LNCAP (cell line): Measurements from ENCODE around the gene APBB2.

Experiments
- TF ChIP-seq, protein P1 (sequence below): fragments of 450-650 bp; IDR thresholded peaks from 2 replicates; pipeline ENCODE4 v1.5.1; 2017; ENCODE audit warnings: mild to moderate bottlenecking

APBB2 gene

DNA sequence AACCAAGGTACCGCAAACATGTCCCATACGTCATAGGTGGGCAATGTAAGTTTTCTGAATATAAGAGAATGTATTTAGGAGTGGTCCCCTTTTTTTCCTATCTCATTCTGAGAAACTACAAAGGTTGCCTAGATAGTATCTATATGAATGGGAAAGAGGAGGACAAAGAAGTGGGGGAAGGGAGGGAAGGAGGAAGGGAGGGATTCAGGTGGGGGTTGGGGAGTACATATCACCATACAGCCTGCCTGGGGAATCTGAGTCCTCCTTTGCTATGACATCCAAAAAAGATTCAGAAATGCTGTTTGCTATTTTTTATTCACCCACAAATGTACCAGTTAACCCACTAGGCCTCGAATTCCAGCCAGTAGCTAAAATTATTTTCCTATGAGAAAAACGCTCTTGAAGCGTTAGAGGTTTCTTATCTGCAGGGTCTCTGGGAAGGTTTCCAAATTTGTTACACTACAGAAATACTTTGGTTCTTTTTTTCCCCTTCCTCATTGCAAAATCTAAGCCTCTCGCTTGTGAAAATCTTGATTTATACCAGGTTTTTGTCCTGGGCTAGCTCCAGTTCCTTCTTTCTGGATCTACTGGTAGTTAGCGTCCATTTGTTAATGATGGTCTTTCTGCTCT is 251.7 kb downstream of the APBB2 start:
- TF ChIP-seq, protein P1, sequence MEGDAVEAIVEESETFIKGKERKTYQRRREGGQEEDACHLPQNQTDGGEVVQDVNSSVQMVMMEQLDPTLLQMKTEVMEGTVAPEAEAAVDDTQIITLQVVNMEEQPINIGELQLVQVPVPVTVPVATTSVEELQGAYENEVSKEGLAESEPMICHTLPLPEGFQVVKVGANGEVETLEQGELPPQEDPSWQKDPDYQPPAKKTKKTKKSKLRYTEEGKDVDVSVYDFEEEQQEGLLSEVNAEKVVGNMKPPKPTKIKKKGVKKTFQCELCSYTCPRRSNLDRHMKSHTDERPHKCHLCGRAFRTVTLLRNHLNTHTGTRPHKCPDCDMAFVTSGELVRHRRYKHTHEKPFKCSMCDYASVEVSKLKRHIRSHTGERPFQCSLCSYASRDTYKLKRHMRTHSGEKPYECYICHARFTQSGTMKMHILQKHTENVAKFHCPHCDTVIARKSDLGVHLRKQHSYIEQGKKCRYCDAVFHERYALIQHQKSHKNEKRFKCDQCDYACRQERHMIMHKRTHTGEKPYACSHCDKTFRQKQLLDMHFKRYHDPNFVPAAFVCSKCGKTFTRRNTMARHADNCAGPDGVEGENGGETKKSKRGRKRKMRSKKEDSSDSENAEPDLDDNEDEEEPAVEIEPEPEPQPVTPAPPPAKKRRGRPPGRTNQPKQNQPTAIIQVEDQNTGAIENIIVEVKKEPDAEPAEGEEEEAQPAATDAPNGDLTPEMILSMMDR = no peak

DNA sequence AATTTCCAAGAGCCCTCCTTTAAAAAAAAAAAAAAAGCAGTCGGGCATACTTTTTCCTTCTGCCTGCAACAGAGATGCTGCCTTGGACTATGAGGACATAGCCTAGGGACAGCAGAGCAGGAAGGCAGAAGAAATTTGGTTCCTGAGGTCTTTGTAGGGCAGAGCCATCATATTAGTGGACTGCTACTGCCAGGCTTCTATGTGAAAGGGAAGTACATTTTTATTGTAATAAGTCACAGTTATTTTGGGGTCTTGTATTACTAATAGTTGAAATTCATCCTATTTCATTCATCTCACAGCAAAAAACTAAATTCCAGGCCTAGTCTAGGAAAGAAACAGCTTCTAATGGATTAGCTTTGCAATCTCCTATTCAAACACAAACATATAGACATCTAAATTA is 253.4 kb downstream of the APBB2 start:
- TF ChIP-seq, protein P1 = no peak

DNA sequence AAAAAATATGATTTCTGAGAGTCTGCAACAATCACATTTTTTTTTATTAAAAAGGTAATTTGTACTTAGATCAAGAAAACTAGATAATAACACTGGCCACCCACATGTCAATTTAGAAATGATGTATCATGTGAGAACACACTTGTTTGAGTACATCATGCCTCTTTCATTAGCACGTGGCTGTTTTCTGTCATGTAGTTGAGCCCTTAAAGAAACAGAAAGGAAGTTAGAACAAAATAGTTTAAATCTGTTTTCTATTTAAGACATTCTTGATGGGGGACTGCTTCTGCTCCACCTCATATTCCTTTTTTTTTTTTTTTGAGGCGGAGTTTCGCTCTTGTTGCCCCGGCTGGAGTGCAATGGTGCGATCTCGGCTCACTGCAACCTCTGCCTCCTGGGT is 257.1 kb downstream of the APBB2 start:
- TF ChIP-seq, protein P1 = no peak

DNA sequence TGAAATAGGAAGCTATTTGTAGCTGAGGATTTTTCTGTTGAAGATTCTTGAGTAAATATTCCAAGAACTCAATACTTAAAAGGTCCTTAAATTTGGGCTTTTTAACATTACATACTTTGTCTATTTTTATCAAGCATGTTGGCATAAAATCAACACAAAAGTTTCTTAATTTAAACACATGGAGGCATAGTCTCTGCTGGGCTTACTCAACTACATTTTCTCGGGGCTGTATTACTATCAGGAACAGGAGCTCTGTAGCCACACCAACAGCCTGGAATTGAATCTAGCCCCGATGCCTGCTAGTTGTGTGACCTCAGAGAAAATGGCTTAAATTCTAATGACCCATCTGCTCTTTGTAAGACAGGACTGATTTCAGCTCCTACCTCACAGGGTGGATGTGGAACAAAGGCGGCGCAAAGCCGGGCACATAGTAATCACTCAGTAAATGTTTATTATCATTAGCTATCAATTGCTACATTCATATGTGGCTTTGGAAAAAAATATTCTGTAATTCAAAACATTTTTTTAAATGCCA is 257.6 kb downstream of the APBB2 start:
- TF ChIP-seq, protein P1 = no peak

DNA sequence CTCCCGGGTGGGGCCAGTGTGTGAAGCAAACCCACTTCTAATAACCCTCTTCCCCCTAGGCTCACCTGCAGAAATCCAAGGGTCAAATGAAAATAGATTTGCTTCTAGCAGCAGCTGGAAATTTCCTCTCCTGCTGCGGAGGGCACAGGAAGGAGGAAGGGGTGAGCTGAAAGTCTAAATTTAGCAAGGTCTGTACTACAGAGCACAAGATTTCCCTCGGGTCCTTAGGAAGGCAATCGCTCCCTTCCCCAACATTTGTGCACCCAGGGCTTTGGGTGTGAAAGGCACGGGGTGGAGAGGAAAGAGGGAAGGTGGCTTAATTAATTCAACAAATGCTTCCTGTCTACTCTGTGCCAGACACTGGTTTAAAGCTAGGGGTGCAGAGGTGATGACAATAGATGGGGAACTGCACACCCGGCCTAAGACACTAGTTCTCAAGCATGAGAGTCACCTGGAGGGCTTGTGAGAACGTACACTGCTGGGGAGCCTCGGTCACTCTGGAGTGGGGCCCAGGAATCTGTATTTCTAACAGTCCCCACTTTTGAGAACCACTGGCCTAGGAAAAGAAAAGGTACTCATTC is 260.2 kb downstream of the APBB2 start:
- TF ChIP-seq, protein P1 = no peak

DNA sequence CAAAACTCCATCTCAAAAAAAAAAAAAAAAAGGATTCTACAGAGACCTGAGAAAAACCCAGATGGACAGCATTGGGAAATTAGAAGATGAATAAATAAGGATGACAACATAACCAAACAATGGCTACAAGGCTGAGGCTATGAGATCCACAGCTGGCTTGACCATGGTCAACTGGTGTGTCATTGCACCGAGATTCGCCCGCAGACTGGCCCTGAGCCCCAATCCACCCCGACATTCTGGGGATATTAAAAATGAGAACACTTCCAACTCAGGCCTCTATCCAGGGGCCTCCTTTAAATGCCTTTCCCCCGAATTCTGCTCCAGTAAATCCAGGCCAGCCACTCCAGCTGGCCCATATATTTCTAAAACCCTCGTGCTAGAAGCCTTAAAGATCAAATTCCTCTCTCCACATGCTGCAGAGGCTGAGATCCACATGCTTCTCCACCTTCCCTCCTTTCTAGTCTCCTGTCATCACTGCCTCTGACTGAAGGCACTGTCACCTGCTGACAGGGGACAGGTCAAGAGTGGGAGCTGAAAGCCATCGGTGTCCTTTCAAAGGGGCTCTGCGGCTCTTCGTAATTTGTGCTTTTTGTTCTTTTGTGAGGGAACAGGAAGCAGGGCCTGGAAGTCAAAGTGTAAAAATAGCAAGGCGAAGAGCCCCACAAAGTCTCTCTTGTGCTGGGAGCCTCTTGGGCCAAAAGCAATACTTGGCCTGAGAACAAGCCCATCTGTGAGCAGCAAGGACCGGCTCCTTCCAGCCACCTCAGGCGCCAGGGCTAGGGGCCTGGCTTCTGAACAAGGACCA is 260.9 kb downstream of the APBB2 start:
- TF ChIP-seq, protein P1 = no peak

DNA sequence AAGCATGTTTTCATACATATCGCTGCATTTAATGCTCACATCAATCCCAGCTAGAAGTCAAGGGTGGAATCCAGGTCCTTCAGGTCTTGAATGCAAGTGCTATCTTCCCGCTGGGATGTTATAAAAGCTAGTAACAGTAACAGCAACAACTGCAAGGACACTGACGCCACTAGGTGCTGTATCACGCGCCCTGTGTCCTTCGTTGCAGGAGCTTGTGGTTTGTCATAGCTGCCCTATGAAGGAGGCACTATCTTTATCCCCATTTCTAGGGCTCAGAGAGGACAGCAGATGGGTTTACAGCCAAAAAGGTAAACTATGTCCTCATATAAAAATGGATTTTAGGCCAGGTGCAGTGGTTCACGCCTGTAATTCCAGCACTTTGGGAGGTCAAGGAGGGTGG is 261.7 kb downstream of the APBB2 start:
- TF ChIP-seq, protein P1 = no peak
